ENCODE results near the gene AHDC1.

DNA sequence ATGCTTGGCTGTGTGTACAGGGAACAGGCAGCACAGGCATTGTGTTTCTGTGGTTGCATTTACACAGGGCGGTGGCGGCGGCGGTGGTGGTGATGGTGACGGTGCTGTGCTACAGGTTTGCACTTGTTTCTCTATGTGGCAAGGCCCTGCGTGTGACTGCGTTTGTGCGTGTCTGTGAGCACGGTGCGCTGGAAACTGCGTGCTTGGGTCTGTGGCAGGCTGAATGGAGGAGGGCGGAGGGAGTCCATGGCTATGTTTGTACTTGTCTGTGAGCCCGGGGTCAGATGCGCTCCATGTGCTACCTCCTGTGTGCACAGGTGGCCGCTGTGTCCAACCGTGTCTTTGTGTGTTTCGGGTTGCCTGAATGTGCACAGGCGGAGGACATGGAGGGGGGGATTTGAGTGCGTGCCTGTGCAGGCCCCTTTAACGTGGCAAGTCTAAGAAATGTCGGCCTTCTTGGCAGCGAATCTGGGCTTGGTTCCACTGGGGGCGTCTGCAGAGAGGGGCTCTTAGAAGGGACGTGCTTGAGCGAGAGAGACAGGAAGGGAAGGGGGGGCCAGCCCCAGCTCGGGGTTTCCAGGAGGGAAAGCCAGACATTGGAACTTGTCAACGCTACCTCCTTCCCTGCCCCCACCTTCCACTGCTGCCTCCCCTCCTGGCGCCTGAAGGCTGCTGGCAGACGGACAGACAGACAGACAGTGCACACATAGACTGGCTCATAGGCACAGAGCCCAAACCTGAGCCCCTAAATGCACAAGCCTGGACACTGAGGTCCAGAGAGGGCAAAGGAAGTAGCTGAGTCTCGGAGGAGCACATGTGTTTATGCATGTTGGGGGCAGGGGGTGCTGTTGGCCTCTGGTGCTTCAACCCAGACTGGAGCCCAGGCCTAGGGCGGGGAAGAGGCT, 81.3 kb downstream of the AHDC1 start:
- TF ChIP-seq, protein P1, sequence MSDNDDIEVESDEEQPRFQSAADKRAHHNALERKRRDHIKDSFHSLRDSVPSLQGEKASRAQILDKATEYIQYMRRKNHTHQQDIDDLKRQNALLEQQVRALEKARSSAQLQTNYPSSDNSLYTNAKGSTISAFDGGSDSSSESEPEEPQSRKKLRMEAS (IDR thresholded peaks at IDR 0.05) = no peak
- TF ChIP-seq EP300 (IDR thresholded peaks at IDR 0.05; ENCODE audit: borderline replicate concordance) = no peak
- TF ChIP-seq RAD21 (IDR thresholded peaks at IDR 0.05; ENCODE audit: low read depth) = peak; percentile 14; the same call in 1 of the 2 replicates
- TF ChIP-seq, protein P2, sequence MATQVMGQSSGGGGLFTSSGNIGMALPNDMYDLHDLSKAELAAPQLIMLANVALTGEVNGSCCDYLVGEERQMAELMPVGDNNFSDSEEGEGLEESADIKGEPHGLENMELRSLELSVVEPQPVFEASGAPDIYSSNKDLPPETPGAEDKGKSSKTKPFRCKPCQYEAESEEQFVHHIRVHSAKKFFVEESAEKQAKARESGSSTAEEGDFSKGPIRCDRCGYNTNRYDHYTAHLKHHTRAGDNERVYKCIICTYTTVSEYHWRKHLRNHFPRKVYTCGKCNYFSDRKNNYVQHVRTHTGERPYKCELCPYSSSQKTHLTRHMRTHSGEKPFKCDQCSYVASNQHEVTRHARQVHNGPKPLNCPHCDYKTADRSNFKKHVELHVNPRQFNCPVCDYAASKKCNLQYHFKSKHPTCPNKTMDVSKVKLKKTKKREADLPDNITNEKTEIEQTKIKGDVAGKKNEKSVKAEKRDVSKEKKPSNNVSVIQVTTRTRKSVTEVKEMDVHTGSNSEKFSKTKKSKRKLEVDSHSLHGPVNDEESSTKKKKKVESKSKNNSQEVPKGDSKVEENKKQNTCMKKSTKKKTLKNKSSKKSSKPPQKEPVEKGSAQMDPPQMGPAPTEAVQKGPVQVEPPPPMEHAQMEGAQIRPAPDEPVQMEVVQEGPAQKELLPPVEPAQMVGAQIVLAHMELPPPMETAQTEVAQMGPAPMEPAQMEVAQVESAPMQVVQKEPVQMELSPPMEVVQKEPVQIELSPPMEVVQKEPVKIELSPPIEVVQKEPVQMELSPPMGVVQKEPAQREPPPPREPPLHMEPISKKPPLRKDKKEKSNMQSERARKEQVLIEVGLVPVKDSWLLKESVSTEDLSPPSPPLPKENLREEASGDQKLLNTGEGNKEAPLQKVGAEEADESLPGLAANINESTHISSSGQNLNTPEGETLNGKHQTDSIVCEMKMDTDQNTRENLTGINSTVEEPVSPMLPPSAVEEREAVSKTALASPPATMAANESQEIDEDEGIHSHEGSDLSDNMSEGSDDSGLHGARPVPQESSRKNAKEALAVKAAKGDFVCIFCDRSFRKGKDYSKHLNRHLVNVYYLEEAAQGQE (IDR thresholded peaks at IDR 0.05; ENCODE audit: low read depth) = no peak

Data from Ishikawa (cell line).